CD4-positive, alpha-beta T cell treated with Interleukin-17A for 4 hours (primary cell): ENCODE data around the gene DISC1.
"Not testable (repeated sequence)": the region's sequence is repeated elsewhere in the genome, so short reads cannot be mapped to it uniquely, and the experiment has no call there.

Source experiments
- DNase-seq: peaks from one replicate; pipeline ENCODE4 v3.0.0-alpha.2; 2020; ENCODE audit warnings: mixed read lengths

Gene DISC1

GRCh38 chr1:231705806-231706760, 79.5 kb downstream of the DISC1 start:
- no peak for DNase-seq

GRCh38 chr1:231706934-231707333, 80.3 kb downstream of the DISC1 start:
- no peak for DNase-seq

GRCh38 chr1:231707407-231707806, 80.8 kb downstream of the DISC1 start:
- DNase-seq = no peak

- no peak for DNase-seq
Observed at GRCh38 chr1:231708394-231708793, 81.8 kb downstream of the DISC1 start.

- DNase-seq = no peak
Observed at GRCh38 chr1:231714440-231714839, 87.8 kb downstream of the DISC1 start.

GRCh38 chr1:231715816-231716722, 89.5 kb downstream of the DISC1 start:
- no peak for DNase-seq

- no peak for DNase-seq
Observed at GRCh38 chr1:231716879-231717278, 90.3 kb downstream of the DISC1 start.

- DNase-seq = no peak
Observed at GRCh38 chr1:231719485-231720183, 93.0 kb downstream of the DISC1 start.

- no peak for DNase-seq
Observed at GRCh38 chr1:231720652-231721325, 94.2 kb downstream of the DISC1 start.

- no peak for DNase-seq
Observed at GRCh38 chr1:231721436-231721835, 94.8 kb downstream of the DISC1 start.

- no peak for DNase-seq
Observed at GRCh38 chr1:231722356-231722755, 95.8 kb downstream of the DISC1 start.

- no peak for DNase-seq
Observed at GRCh38 chr1:231723146-231723545, 96.6 kb downstream of the DISC1 start.

- no peak for DNase-seq
Observed at GRCh38 chr1:231724041-231724440, 97.5 kb downstream of the DISC1 start.

- peak; percentile 15 for DNase-seq
Observed at GRCh38 chr1:231724876-231725647, 98.5 kb downstream of the DISC1 start.

GRCh38 chr1:231727171-231727570, 100.6 kb downstream of the DISC1 start:
- no peak for DNase-seq

GRCh38 chr1:231728987-231729386, 102.4 kb downstream of the DISC1 start:
- not testable (repeated sequence) for DNase-seq

- DNase-seq = no peak
Observed at GRCh38 chr1:231729544-231729943, 103.0 kb downstream of the DISC1 start.

- DNase-seq = no peak
Observed at GRCh38 chr1:231731268-231731667, 104.7 kb downstream of the DISC1 start.

GRCh38 chr1:231733063-231733462, 106.5 kb downstream of the DISC1 start:
- DNase-seq = no peak

- DNase-seq = no peak
Observed at GRCh38 chr1:231733672-231734071, 107.1 kb downstream of the DISC1 start.

- DNase-seq = no peak
Observed at GRCh38 chr1:231734417-231734816, 107.8 kb downstream of the DISC1 start.

GRCh38 chr1:231735411-231735810, 108.8 kb downstream of the DISC1 start:
- DNase-seq = no peak
